ENCODE measurements around the gene DNAH14. TPM values are rescaled to one million over a fixed set of nuclear protein-coding genes. Genes with fewer than 3 reads are reported as not detected.

The DNAH14 gene
- total and polyA plus RNA-seq, 9 of the 15 experiments (the other 6 are each of a cell fraction or from before 2014, with no cell fraction given) = 58.4 to 142 (median 98.4) TPM

- Histone ChIP-seq H3K9me1 (ENCODE audit: control insufficient read depth, insufficient read depth, low read length) (no peaks in the 10 kb centered on the region), H4K20me1 (replicated peaks; ENCODE audit: control insufficient read depth, insufficient read depth, low read length) (no peaks in the 10 kb centered on the region), H3K4me3 (no peak overlapping the region), H2AFZ (ENCODE audit: low read depth, low read length) (no peak overlapping the region), H3K4me2 (ENCODE audit: insufficient read depth, low read length) (no peak overlapping the region), H3K9me3 (replicated peaks; ENCODE audit: control insufficient read depth, insufficient read depth, low read depth, low read length) (no peaks in the 10 kb centered on the region), H3K4me1 (replicated peaks in 1 of 2; ENCODE audit: control insufficient read depth in 2 of 2, insufficient read depth in 2 of 2, low read length in 2 of 2) (no peaks in the 10 kb centered on the region), H3K27me3 (ENCODE audit: control insufficient read depth in 2 of 2, insufficient read depth in 2 of 2, low read length in 2 of 2) (no peaks in the 10 kb centered on the region), H3K9ac (ENCODE audit: insufficient read depth in 1 of 2, low read depth in 2 of 2, low read length in 2 of 2) (no peak overlapping the region), H3K36me3 (ENCODE audit: control insufficient read depth, insufficient read depth, low read length) (no peaks in the 10 kb centered on the region), H3K27ac (ENCODE audit: extremely low read depth, low read depth, low read length) (no peak overlapping the region), H3K79me2 (ENCODE audit: control insufficient read depth, insufficient read depth, low read length) (no peaks in the 10 kb centered on the region)
- ChIA-PET CTCF (ENCODE audit: low intra/inter-chr PET ratio) (no interaction called here), POLR2A (no interaction called here)
- WGBS (ENCODE audit: insufficient coverage, low coverage, missing lambda C conversion rate) = 0% methylated on average over 1 of the region's 1 CpG
- ATAC-seq = no peak
- intact Hi-C loops (cut with micrococcal nuclease) (no loop called here), in situ Hi-C loops (cut with MboI) (no loop called here)
- BruUV-seq (replicated peaks) = no TSS peak
- FAIRE-seq = no peak
- no peak for DNase-seq (ENCODE audit: extremely low read depth in 1 of 4, low spot score in 3 of 4)
- TF ChIP-seq ZKSCAN3 (CRISPR knock-in tag; IDR thresholded peaks at IDR 0.05) = no peak
- TF ChIP-seq MGA (IDR thresholded peaks at IDR 0.05) = no peak
- TF ChIP-seq KLF10 (CRISPR knock-in tag; IDR thresholded peaks at IDR 0.05) = no peak
- TF ChIP-seq C11orf30 (IDR thresholded peaks at IDR 0.05; ENCODE audit: low read depth) = peak; percentile 63
- TF ChIP-seq SAP30 (IDR thresholded peaks at IDR 0.05; ENCODE audit: borderline replicate concordance, insufficient read depth, low read depth, low read length, poor library complexity, severe bottlenecking) = no peak
- no peak for TF ChIP-seq ZNF146 (CRISPR knock-in tag; IDR thresholded peaks at IDR 0.05; ENCODE audit: unreplicated experiment)
- no peak for TF ChIP-seq ZNF589 (CRISPR knock-in tag; IDR thresholded peaks at IDR 0.05; ENCODE audit: low read depth)
- peak; percentile 24; the same call in 1 of the 2 replicates for TF ChIP-seq MAFF (IDR thresholded peaks at IDR 0.05; ENCODE audit: low read length)
- no peak for TF ChIP-seq ZNF274 (IDR thresholded peaks at IDR 0.05; ENCODE audit: borderline replicate concordance, low read depth, low read length)
- TF ChIP-seq ZNF232 (CRISPR knock-in tag; IDR thresholded peaks at IDR 0.05) = no peak
- no peak for TF ChIP-seq GATAD2B (IDR thresholded peaks at IDR 0.05; ENCODE audit: borderline replicate concordance)
- peak; percentile 38 for TF ChIP-seq MAFG (tag; conservative IDR thresholded peaks at IDR 0.05)
- no peak for TF ChIP-seq HSF4 (CRISPR knock-in tag; IDR thresholded peaks at IDR 0.05; ENCODE audit: borderline replicate concordance)
These were observed 202.4 kb downstream of the DNAH14 start for GRCh38 chr1:225131869-225132268.

All from K562 (cell line).